Loucy (cell line): ENCODE data around the gene ROBO1.

Experiments
- CTCF ChIP-seq: fragments of 200-600 bp; sonication (generic); conservative IDR thresholded peaks from 2 replicates; pipeline ENCODE4 v1.5.1; 2014; ENCODE audit warnings: mild to moderate bottlenecking, antibody characterized with exemption, low read length
- EZH2phosphoT487 ChIP-seq: fragments of 200-600 bp; IDR thresholded peaks from 2 replicates; pipeline ENCODE4 v1.6.1; 2018; ENCODE audit warnings: antibody characterized with exemption, mild to moderate bottlenecking, moderate library complexity, borderline replicate concordance

GRCh38 chr3:79418855-79419621, 348.8 kb downstream of the ROBO1 start:
- TF ChIP-seq CTCF (no peak), EZH2phosphoT487 (no peak)
